CD4-positive, alpha-beta T cell (primary cell): ENCODE data around the gene RARG. TPM values are rescaled to one million over a fixed set of nuclear protein-coding genes. Genes with fewer than 3 reads are reported as not detected.

Source experiments
- ATAC-seq: fragments of 200-7000 bp; cut with Tn5 transposase; one replicate; pipeline ENCODE4 v1.10.0; 2022; ENCODE audit warnings: mild to moderate bottlenecking; ENCODE audit not compliant: poor library complexity
- CTCF ChIA-PET: fragments of 350-600 bp; sonication (Branson Sonifier 250); formaldehyde crosslinking; loops from one replicate; lab custom pipeline; 2021; ENCODE audit warnings: antibody characterized with exemption, inconsistent platforms; lab: Charles Lee
- POLR2A ChIA-PET: fragments of 350-600 bp; sonication (Branson Sonifier 250); formaldehyde crosslinking; loops from one replicate; lab custom pipeline; 2021; ENCODE audit warnings: antibody characterized with exemption, inconsistent platforms; lab: Charles Lee
- DNase-seq, 14 experiments: peaks; one replicate each; pipeline ENCODE4 v3.0.0-alpha.2; 2013 to 2020; ENCODE audit warnings: mixed read lengths in 2 of 14
- H3K27ac ChIP-seq, 2 donors: one replicate each; pipeline versions ENCODE4 v1.5.1 to v1.7.0; 2013; ENCODE audit warnings: low read length in 2 of 2, low read depth in 1 of 2, mild to moderate bottlenecking in 1 of 2
- H3K27me3 ChIP-seq, 2 experiments: 1 replicate in 1 of 2; 2 replicates in 1 of 2; pipeline versions ENCODE4 v1.6.1 to v1.7.0; 2013; ENCODE audit warnings: low read length in 2 of 2, control low read depth in 1 of 2, mild to moderate bottlenecking in 1 of 2, moderate library complexity in 1 of 2; ENCODE audit not compliant: insufficient read depth in 2 of 2, control insufficient read depth in 1 of 2
- H3K36me3 ChIP-seq: one replicate; pipeline ENCODE4 v1.6.1; 2013; ENCODE audit warnings: low read length, control low read depth; ENCODE audit not compliant: insufficient read depth
- H3K4me1 ChIP-seq: one replicate; pipeline ENCODE4 v1.6.1; 2013; ENCODE audit warnings: low read length, control low read depth; ENCODE audit not compliant: insufficient read depth
- H3K4me3 ChIP-seq: one replicate; pipeline ENCODE4 v1.5.1; 2013; ENCODE audit warnings: mild to moderate bottlenecking, low read length, moderate library complexity
- H3K9me3 ChIP-seq, 2 experiments: 1 replicate in 1 of 2; 2 replicates in 1 of 2; pipeline versions ENCODE4 v1.6.1 to v1.7.0; 2013; ENCODE audit warnings: low read length in 2 of 2, mild to moderate bottlenecking in 2 of 2, control low read depth in 1 of 2, moderate library complexity in 1 of 2; ENCODE audit not compliant: control insufficient read depth in 1 of 2, insufficient read depth in 1 of 2
- H3K27ac Mint-ChIP-seq: one replicate; pipeline ENCODE4 v1.8.0; 2020; ENCODE audit warnings: mixed read lengths
- H3K27me3 Mint-ChIP-seq: one replicate; pipeline ENCODE4 v1.8.0; 2021; ENCODE audit warnings: mixed read lengths
- H3K36me3 Mint-ChIP-seq: one replicate; pipeline ENCODE4 v1.8.0; 2021; ENCODE audit warnings: low read depth, mixed read lengths
- H3K4me1 Mint-ChIP-seq: one replicate; pipeline ENCODE4 v1.8.0; 2021; ENCODE audit warnings: low read depth, mixed read lengths
- H3K4me3 Mint-ChIP-seq: one replicate; pipeline ENCODE4 v1.8.0; 2020; ENCODE audit warnings: mild to moderate bottlenecking, mixed read lengths
- H3K9me3 Mint-ChIP-seq: one replicate; pipeline ENCODE4 v1.8.0; 2020; ENCODE audit warnings: mixed read lengths
- CTCF ChIP-seq: fragments of 200-600 bp; IDR thresholded peaks from one replicate; pipeline ENCODE4 v1.8.0; 2022; ENCODE audit warnings: antibody characterized with exemption, mild to moderate bottlenecking
- intact Hi-C, 2 experiments: fragments of 100-400 bp; cut with DNase I in 1 of 2; cut with micrococcal nuclease in 1 of 2; formaldehyde crosslinking; loops; one replicate each; pipeline versions ENCODE4 v1.15.1 to v1.9.0; 2023 to 2025; cut with DNase I, micrococcal nuclease
- total RNA-seq, 174 experiments: library from RNA in 2 of 174; stranded (reverse) in 2 of 174; gene quantifications; one replicate each; pipeline ENCODE4 v1.2.3 and lab custom pipeline; 2021 to 2026

Gene RARG
- total RNA-seq, 2 experiments from 2014 or later, result 14.0 to 15.8 TPM

- Histone ChIP-seq H3K36me3 (peaks cover 97% of the 10 kb centered on the region), H3K9me3 (no peaks in the 10 kb centered on the region), H3K27ac (no peak overlapping the region), H3K27me3 (no peaks in the 10 kb centered on the region), H3K4me3 (no peak overlapping the region), H3K4me1 (peaks cover 34% of the 10 kb centered on the region)
- Mint-ChIP-seq H3K27ac (no peak overlapping the region), H3K27me3 (no peaks in the 10 kb centered on the region), H3K4me1 (peaks cover 39% of the 10 kb centered on the region), H3K9me3 (no peaks in the 10 kb centered on the region), H3K36me3 (peaks cover 96% of the 10 kb centered on the region), H3K4me3 (no peak overlapping the region)
- ATAC-seq (no peak), DNase-seq (no peak)
- ChIA-PET POLR2A (interaction anchor here (1.0 to 1.1 kb wide), 2 partner anchors 11 to 27 kb away, joined by 3 read pairs; no protein-coding TSS in a partner anchor), CTCF (interaction anchor here (5.6 kb wide), 1 partner anchor 33 kb away, joined by 32 read pairs; no protein-coding TSS in a partner anchor)
- intact Hi-C loops, result loop anchor here in 1 of 2 experiments (10.0 kb wide), 1 partner anchor 128 kb away; no protein-coding TSS in a partner anchor
- TF ChIP-seq CTCF, result no peak
These were observed 39.4 kb downstream of the RARG start for GRCh38 chr12:53192531-53193021.

- ChIA-PET CTCF (interaction anchor here (5.6 kb wide), 1 partner anchor 32 kb away, joined by 32 read pairs; no protein-coding TSS in a partner anchor), POLR2A (interaction anchor here (1.0 to 5.9 kb wide), 4 partner anchors 10 to 28 kb away, joined by 3 to 34 read pairs (median 16); partner anchors contain the start of genes CSAD, ITGB7 and ZNF740)
- intact Hi-C loops, result loop anchor here (2.0 to 10.0 kb wide), 3 partner anchors 15 to 127 kb away; partner anchors contain the start of gene ITGB7 (in 1 of the 2)
- no peak overlapping the region for H3K4me3 ChIP-seq
- H3K4me1 ChIP-seq, result peaks cover 28% of the 10 kb centered on the region
- no peaks in the 10 kb centered on the region for H3K27me3 ChIP-seq
- peaks cover 98% of the 10 kb centered on the region for H3K36me3 Mint-ChIP-seq
- peaks cover 97% of the 10 kb centered on the region for H3K36me3 ChIP-seq
- H3K27ac Mint-ChIP-seq, result no peak overlapping the region
- no peaks in the 10 kb centered on the region for H3K9me3 ChIP-seq
- no peak for TF ChIP-seq CTCF
- H3K27me3 Mint-ChIP-seq, result no peaks in the 10 kb centered on the region
- H3K4me1 Mint-ChIP-seq, result peaks cover 36% of the 10 kb centered on the region
- H3K9me3 Mint-ChIP-seq, result no peaks in the 10 kb centered on the region
- H3K27ac ChIP-seq, result no peak overlapping the region
- no peak overlapping the region for H3K4me3 Mint-ChIP-seq
- DNase-seq, result no peak
- no peak for ATAC-seq
These were observed 40.0 kb downstream of the RARG start for GRCh38 chr12:53191885-53192530.

GRCh38 chr12:53191096-53191884, 40.7 kb downstream of the RARG start:
- no peaks in the 10 kb centered on the region for H3K9me3 ChIP-seq
- H3K27ac ChIP-seq, result no peak overlapping the region
- peaks cover 97% of the 10 kb centered on the region for H3K36me3 ChIP-seq
- no peaks in the 10 kb centered on the region for H3K27me3 ChIP-seq
- TF ChIP-seq CTCF, result no peak
- no peaks in the 10 kb centered on the region for H3K27me3 Mint-ChIP-seq
- H3K4me1 ChIP-seq, result peaks cover 21% of the 10 kb centered on the region
- H3K27ac Mint-ChIP-seq, result no peak overlapping the region
- POLR2A ChIA-PET, result interaction anchor here (0.9 to 5.9 kb wide), 6 partner anchors 8 to 130 kb away, joined by 3 to 34 read pairs (median 17); partner anchors contain the start of genes AAAS, CSAD, ITGB7 and ZNF740
- no peaks in the 10 kb centered on the region for H3K9me3 Mint-ChIP-seq
- H3K4me3 ChIP-seq, result no peak overlapping the region
- no peak for DNase-seq
- CTCF ChIA-PET, result interaction anchor here (5.6 kb wide), 1 partner anchor 32 kb away, joined by 32 read pairs; no protein-coding TSS in a partner anchor
- intact Hi-C loops, result loop anchor here (2.0 to 10.0 kb wide), 3 partner anchors 16 to 126 kb away; partner anchors contain the start of gene ITGB7 (in 1 of the 2)
- H3K4me3 Mint-ChIP-seq, result no peak overlapping the region
- ATAC-seq, result no peak
- peaks cover 98% of the 10 kb centered on the region for H3K36me3 Mint-ChIP-seq
- H3K4me1 Mint-ChIP-seq, result peaks cover 29% of the 10 kb centered on the region
